Posterior cingulate gyrus (tissue), 11 donors: ENCODE measurements around the gene PTPRN2.

Experiments used
- DNase-seq, 10 donors: peaks; one replicate each; pipeline versions ENCODE4 v3.0.0 to v3.0.0-alpha.2; 2020 to 2021; ENCODE audit warnings: mixed read lengths in 3 of 10
- intact Hi-C: fragments of 100-400 bp; cut with DNase I; formaldehyde crosslinking; loops from one replicate; pipeline ENCODE4 v1.15.1; 2023

Gene PTPRN2

DNA sequence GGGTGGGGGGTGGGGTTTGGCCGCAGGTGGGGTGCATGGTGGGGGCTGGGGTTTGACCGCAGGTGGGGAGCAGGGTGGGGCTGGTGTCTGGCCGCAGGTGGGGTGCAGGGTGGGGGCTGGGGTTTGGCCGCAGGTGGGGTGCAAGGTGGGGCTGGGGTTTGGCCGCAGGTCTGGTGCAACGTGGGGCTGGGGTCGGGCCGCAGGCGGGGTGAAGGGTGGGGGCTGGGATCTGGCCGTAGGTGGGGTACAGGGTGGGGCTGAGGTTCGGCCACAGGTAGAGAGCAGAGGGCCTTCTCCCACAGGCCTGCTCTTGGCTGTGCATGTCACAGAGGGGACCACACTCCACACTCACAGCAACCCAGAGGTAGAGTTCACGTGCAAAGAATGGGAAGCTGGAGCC is 586.6 kb downstream of the PTPRN2 start:
- intact Hi-C loops, result no loop called here
- peak in 3 of 10 donors; percentile 22 to 54 (median 24) for DNase-seq

- intact Hi-C loops, result no loop called here
- DNase-seq, result peak in 1 of 10 donors; percentile 20
Observed at GRCh38 chr7:158000160-158000559, 587.5 kb downstream of the PTPRN2 start.

- intact Hi-C loops, result no loop called here
Observed at GRCh38 chr7:157998884-157999552, 588.6 kb downstream of the PTPRN2 start.

DNA sequence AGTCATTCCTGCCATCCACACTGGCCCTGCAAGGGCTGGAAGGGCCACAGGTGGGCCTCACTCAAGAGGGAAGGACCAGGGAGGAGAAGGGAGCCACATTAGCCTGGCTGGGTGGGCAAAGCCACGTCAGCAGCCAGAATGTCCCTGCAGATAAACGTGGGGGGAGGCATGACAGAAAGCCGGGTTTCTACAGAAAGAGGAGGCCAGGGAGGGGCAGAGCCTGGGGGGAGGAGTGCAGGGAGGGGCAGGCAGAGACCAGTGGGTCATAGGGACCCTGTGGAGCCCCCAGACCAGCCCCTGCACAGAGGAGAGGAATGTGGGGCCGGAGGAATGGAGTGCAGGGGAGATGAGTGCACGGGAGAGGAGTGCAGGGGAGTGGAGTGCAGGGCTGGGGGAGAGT is 590.2 kb downstream of the PTPRN2 start:
- intact Hi-C loops, result no loop called here
- peak in 2 of 10 donors; percentile 43 to 61 for DNase-seq

More at GRCh38 chr7:157998884-157999552, 588.6 kb downstream of the PTPRN2 start:
- peak in 3 of 10 donors; percentile 17 to 61 (median 38) for DNase-seq

DNA sequence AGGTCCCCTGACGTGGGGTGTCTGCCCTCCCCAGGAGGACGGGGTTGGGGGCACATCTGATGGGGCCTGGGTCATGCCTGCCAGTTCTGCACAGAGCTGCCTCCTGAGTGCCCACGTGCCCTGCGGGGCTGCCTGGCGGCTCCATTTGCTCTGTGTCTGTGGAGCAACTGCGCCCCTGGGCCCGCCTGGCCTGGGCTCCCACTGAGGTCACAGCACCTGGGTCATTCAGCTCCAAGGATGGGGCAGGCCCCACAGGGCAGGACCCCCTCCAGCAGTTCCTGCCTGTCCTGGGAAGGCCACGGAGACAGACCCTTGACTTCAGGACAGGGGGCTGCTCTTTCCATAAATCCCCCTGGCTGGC is 590.6 kb downstream of the PTPRN2 start:
- intact Hi-C loops, result no loop called here

GRCh38 chr7:157996359-157997079 is 591.1 kb downstream of the PTPRN2 start:
- DNase-seq, result peak in 2 of 10 donors; percentile 54 to 83
- intact Hi-C loops, result no loop called here

More for the DNA sequence above, 590.6 kb downstream of the PTPRN2 start:
- peak in 3 of 10 donors; percentile 43 to 69 (median 68) for DNase-seq

DNA sequence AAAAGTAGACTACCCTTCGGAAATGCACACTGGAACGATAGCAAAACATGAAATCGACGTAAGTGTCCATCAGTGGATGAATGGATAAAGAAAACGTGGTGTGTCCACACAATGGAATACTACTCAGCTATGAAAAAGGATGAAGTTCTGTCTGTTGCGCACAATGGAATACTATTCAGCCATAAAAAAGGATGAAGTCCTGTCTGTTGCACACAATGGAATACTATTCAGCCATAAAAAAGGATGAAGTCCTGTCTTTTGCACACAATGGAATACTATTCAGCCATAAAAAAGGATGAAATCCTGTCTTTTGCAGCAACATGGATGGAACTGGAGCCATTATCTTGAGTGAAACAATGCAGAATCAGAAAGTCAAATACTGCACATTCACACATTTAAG is 591.8 kb downstream of the PTPRN2 start:
- no peak for DNase-seq
- intact Hi-C loops, result no loop called here

DNA sequence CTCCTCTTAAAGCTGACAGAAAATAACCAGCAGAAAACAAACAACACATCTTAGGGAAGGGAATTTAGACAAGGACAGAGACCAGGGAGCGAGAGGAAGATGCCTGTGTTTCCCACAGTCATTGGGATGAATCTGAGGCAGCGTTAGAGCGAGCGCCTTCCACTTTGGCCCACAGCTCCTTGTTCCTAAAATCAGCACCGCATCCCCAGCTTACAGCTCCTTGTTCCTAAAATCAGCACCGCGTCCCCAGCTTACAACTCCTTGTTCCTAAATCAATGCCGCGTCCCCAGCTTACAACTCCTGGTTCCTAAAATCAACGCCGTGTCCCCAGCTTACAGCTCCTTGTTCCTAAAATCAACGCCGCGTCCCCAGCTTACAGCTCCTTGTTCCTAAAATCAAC is 593.3 kb downstream of the PTPRN2 start:
- intact Hi-C loops, result no loop called here
- DNase-seq, result peak in 2 of 10 donors; percentile 59 to 74

DNA sequence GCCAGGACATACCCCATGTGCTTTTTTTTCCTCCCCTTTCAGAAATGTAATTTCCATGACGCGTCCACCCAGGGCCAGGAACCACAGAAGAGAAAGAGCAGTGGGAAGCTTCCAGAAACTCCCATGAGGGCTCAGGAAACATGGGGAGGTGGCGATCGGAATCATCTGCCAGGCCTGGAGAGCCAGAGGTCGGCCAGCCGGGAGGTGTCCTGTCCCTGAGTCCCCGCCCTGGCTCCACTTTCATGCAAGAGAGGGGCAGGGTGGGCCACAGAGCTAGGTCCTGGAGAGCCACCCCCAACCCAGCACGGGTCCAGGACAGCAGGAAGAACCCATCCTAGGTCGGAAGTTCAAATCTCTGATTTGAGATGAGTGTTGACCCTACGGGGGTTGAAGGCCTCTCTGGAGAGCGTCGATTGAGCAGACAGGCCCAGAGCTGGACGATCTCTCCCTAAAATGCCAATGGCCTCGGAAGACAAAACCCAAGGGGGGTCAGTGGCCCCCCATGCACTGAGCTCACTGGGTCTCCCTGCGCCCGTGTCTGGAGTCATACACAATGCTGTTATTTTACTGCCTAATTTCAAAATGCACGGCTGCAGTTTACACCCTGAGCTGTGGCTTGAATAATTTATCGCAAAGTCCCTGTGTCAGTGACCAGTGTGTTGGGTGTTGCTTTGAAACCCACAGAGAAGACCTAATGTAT is 594.1 kb downstream of the PTPRN2 start:
- DNase-seq, result peak in 2 of 10 donors; percentile 29 to 58
- intact Hi-C loops, result no loop called here

- DNase-seq, result peak in 1 of 10 donors; percentile 29
- intact Hi-C loops, result no loop called here
Observed at GRCh38 chr7:157992511-157993160, 595.0 kb downstream of the PTPRN2 start.

GRCh38 chr7:157991761-157992160 is 595.9 kb downstream of the PTPRN2 start:
- DNase-seq, result peak in 1 of 10 donors; percentile 66
- intact Hi-C loops, result no loop called here

GRCh38 chr7:157991351-157991750 is 596.3 kb downstream of the PTPRN2 start:
- intact Hi-C loops, result no loop called here
- peak in 1 of 10 donors; percentile 55 for DNase-seq

GRCh38 chr7:157990881-157991250 is 596.8 kb downstream of the PTPRN2 start:
- peak in 1 of 10 donors; percentile 65 for DNase-seq
- intact Hi-C loops, result no loop called here

- intact Hi-C loops, result no loop called here
- DNase-seq, result peak in 1 of 10 donors; percentile 18
Observed at GRCh38 chr7:157990226-157990880, 597.3 kb downstream of the PTPRN2 start.

GRCh38 chr7:157989589-157989988 is 598.0 kb downstream of the PTPRN2 start:
- intact Hi-C loops, result no loop called here
- DNase-seq, result peak in 1 of 10 donors; percentile 58

DNA sequence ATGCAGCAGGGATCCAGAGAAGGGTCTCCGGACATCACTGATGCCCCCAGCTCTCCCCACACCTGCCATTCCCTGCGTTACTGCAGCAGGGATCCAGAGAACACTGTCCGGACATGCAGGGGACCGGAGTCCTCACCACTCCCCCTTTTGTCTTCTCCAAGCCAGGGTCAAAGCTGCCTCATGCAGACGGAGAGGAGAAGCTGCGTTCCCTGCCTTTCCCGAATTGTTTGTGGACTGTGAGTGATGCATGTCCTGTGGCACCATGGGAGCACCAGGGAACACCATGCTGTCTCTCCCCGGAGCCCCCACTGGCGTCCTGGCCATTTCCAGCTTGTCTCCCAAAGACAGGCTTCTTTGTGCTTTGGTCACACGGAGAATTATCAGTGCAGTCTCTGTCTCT is 599.7 kb downstream of the PTPRN2 start:
- DNase-seq, result no peak
- intact Hi-C loops, result no loop called here

DNA sequence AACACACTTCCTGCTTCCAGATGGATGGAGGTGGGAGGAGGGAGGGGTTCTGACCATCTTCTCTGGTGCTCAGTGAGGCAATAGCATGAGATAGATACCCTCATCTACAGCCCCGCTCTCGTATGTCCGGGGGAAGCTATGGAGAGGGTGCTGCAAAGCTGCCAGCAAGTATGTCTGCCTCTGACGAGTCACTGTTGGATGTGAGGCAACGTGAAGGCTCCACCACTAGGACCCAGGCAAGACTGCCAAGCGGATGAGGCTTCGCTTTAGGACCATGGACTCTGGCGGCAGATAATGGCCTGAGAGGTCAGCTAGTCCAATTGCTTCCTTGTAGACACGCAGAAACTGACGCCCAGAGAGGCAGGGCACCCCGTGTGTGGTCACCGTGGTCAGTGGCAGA is 601.6 kb downstream of the PTPRN2 start:
- peak in 1 of 10 donors; percentile 50 for DNase-seq
- intact Hi-C loops, result no loop called here

DNA sequence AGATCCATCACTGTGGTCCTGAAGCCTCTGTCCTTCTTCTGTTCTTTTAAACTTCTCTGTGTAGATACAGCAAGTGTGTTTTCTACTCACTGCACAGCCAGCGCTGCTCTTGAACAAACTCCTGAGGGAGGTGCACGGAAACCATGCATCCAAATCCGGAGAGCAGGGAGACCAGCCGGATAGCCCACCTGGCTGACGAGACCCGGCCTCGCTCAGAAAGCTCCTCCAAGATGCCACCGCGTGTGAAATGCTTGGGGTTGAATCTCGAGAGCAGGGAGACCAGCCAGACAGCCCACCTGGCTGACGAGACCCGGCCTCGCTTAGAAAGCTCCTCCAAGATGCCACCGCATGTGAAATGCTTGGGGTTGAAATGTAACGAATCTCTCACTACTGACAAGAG is 602.0 kb downstream of the PTPRN2 start:
- peak in 1 of 10 donors; percentile 54 for DNase-seq
- intact Hi-C loops, result no loop called here

- DNase-seq, result peak in 1 of 10 donors; percentile 26
Observed at GRCh38 chr7:157984423-157985163, 603.0 kb downstream of the PTPRN2 start.

More at GRCh38 chr7:157984423-157985163, 603.0 kb downstream of the PTPRN2 start:
- intact Hi-C loops, result no loop called here
